ENCODE measurements around the gene ZNRF1.
"Not testable (repeated sequence)": the region's sequence is repeated elsewhere in the genome, so short reads cannot be mapped to it uniquely, and the experiment has no call there.

Gene ZNRF1

DNA sequence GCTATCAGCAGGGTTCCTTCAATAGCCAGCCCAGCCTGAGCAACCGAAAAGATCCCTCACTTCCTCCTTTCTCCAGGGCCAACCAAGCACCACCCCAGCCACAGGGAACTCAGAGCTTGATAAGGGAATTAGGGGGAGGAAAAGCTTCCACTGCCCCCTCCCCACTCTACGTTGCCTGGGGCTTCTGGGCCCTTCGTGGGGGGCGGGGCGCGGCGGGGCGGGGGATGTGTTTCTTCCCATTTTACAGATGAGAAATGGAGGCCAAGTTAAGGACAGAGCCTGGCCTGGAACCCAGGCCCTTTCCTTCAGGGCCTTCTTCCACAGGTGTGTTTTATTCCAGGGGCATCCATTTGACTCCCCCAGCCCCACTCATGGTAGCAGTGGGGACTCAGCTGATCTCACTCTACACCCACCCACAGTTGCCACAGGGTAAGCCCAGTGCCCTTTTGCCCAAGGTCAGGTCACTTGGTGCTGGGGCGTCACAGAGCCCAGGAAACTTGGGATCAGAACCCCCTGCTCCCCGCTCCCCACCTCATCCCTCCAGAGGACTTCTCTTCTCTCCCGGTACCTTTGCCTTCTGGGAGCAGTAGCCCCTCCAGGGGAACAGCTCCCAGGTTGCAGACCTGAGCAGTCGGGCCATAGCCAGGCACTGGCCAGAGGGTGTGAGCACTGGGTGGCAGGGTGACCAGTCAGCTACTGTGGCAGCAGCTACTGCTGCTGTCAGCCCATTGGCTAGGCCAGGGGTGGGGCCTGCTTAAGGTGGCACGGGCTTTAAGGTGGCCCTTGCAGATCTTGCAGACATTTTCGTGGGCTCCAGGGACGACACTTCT, 117.5 kb downstream of the ZNRF1 start, which contains the start of gene LDHD:
LDHD (minus strand) TSS at position 700 of the 830 bp plus-strand sequence; CDS start at position 640, 60 bp downstream.
- H3K4me3 Mint-ChIP-seq: peak within 1 kb of the TSS; percentile 59
- H3K4me1 Mint-ChIP-seq (ENCODE audit: low read depth): peaks cover 14% of the 10 kb centered on the region
- peak within 1 kb of the TSS; percentile 50 for H3K27ac Mint-ChIP-seq
- H3K36me3 Mint-ChIP-seq (ENCODE audit: low read depth): no peaks in the 10 kb centered on the region
- no peak for DNase-seq
- H3K27me3 Mint-ChIP-seq: peaks cover 16% of the 10 kb centered on the region
- peaks cover under 1% of the 10 kb centered on the region for H3K9me3 Mint-ChIP-seq

DNA sequence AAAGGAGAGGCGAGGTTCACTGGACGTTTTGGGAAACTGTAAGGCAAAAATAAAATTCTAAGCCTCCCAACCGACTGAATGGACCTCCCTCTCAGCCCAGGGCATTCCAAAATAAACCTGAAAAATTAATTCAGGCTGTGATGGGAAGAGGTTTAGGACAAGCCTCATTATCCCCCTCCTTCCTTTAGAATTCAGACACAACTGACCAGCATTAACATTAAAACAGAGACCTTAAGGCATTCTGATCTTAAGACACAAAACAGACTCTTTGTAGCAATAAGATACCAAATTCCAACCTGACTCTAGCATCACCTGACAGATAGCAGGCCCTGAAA, 118.1 kb downstream of the ZNRF1 start:
- H3K4me1 Mint-ChIP-seq (ENCODE audit: low read depth): peaks cover 8% of the 10 kb centered on the region
- peaks cover 5% of the 10 kb centered on the region for H3K9me3 Mint-ChIP-seq
- H3K27ac Mint-ChIP-seq: no peak overlapping the region
- H3K4me3 Mint-ChIP-seq: no peak overlapping the region
- DNase-seq: no peak
- H3K27me3 Mint-ChIP-seq: peaks cover 13% of the 10 kb centered on the region
- H3K36me3 Mint-ChIP-seq (ENCODE audit: low read depth): no peaks in the 10 kb centered on the region

DNA sequence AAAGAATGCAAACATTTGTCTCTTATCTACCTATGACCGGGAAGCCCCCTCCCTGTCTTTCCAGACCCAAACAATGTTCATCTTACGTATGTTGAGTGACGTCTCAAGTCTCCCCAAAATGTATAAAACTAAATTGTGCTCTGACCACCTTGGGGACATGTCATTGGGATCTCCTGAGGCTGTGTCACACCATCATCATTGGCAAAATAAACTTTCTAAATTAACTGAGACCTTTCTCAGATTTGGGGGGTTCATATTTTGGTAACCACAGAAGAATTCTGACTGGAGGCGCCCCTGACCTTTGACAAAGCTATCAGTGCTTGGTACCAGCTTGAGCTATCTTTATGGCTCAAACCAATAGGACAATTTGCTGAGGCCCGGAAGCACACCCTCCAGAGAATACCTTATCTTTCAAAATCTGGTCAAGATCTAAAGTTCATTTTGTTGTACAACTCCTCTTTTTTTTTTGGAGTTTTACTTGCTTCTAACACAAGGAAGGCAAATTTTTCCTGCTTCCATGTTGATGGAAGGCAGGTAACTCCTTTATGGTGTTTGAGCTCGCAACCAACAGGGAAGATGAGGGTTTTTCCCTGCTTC, 120.2 kb downstream of the ZNRF1 start:
- no peaks in the 10 kb centered on the region for H3K36me3 Mint-ChIP-seq (ENCODE audit: low read depth)
- no peaks in the 10 kb centered on the region for H3K27me3 Mint-ChIP-seq
- peaks cover 12% of the 10 kb centered on the region for H3K9me3 Mint-ChIP-seq
- DNase-seq: no peak
- H3K27ac Mint-ChIP-seq: no peak overlapping the region
- H3K4me1 Mint-ChIP-seq (ENCODE audit: low read depth): peaks cover 3% of the 10 kb centered on the region
- H3K4me3 Mint-ChIP-seq: no peak overlapping the region

GRCh38 chr16:75120253-75120652, 121.4 kb downstream of the ZNRF1 start:
- no peak overlapping the region for H3K27ac Mint-ChIP-seq

GRCh38 chr16:75121949-75122568, 123.2 kb downstream of the ZNRF1 start:
- Mint-ChIP-seq H3K4me1 (ENCODE audit: low read depth) (no peaks in the 10 kb centered on the region), H3K27ac (no peak overlapping the region), H3K4me3 (no peak overlapping the region), H3K27me3 (no peaks in the 10 kb centered on the region), H3K36me3 (ENCODE audit: low read depth) (no peaks in the 10 kb centered on the region), H3K9me3 (peaks cover 12% of the 10 kb centered on the region)
- no peak for DNase-seq

More at GRCh38 chr16:75120253-75120652, 121.4 kb downstream of the ZNRF1 start:
- Mint-ChIP-seq H3K27me3 (no peaks in the 10 kb centered on the region), H3K9me3 (peaks cover 12% of the 10 kb centered on the region), H3K4me1 (ENCODE audit: low read depth) (peaks cover 3% of the 10 kb centered on the region), H3K36me3 (ENCODE audit: low read depth) (no peaks in the 10 kb centered on the region), H3K4me3 (no peak overlapping the region)
- DNase-seq: no peak

- H3K4me3 Mint-ChIP-seq: no peak overlapping the region
- H3K36me3 Mint-ChIP-seq (ENCODE audit: low read depth): peaks cover 2% of the 10 kb centered on the region
- H3K9me3 Mint-ChIP-seq: peaks cover 14% of the 10 kb centered on the region
- H3K27me3 Mint-ChIP-seq: no peaks in the 10 kb centered on the region
- no peak overlapping the region for H3K27ac Mint-ChIP-seq
- H3K4me1 Mint-ChIP-seq (ENCODE audit: low read depth): no peaks in the 10 kb centered on the region
- no peak for DNase-seq
Observed at GRCh38 chr16:75122609-75123008, 123.8 kb downstream of the ZNRF1 start.

GRCh38 chr16:75127713-75128415, 129.0 kb downstream of the ZNRF1 start:
- no peak overlapping the region for H3K27ac Mint-ChIP-seq
- H3K4me1 Mint-ChIP-seq (ENCODE audit: low read depth): peaks cover 15% of the 10 kb centered on the region
- peaks cover 9% of the 10 kb centered on the region for H3K9me3 Mint-ChIP-seq
- H3K36me3 Mint-ChIP-seq (ENCODE audit: low read depth): peaks cover 5% of the 10 kb centered on the region
- no peak overlapping the region for H3K4me3 Mint-ChIP-seq
- no peak for DNase-seq
- H3K27me3 Mint-ChIP-seq: peaks cover 3% of the 10 kb centered on the region

DNA sequence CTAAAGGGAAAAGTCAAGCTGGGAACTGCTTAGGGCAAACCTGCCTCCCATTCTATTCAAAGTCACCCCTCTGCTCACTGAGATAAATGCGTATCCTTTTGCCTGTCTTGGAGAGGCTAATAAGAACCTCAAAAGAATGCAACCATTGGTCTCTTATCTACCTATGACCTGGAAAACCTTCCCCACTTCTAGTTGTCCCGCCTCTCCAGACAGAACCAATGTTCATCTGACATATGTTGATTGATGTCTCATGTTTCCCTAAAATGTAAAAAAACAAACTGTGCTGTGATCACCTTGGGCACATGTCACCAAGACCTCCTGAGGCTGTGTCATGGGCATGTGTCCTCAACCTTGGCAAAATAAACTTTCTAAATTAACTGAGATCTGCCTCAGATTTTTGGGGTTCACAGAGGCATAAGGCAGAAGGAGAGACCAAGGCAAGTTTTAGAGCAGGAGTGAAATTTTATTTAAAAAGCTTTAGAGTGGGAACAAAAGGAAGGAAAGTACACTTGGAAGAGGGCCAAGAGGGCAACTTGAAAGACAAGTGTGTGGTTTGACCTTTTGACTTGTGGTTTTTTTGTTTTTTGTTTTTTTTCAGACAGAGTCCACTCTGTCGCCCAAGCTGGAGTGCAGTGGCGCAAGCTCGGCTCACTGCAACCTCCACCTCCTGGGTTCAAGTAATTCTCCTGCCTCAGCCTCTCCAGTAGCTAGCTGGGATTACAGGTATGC, 130.8 kb downstream of the ZNRF1 start:
- not testable (repeated sequence) for H3K4me3 Mint-ChIP-seq; H3K36me3 Mint-ChIP-seq (ENCODE audit: low read depth); DNase-seq; H3K9me3 Mint-ChIP-seq; H3K27me3 Mint-ChIP-seq; H3K27ac Mint-ChIP-seq
- H3K4me1 Mint-ChIP-seq (ENCODE audit: low read depth): peaks cover 15% of the 10 kb centered on the region

DNA sequence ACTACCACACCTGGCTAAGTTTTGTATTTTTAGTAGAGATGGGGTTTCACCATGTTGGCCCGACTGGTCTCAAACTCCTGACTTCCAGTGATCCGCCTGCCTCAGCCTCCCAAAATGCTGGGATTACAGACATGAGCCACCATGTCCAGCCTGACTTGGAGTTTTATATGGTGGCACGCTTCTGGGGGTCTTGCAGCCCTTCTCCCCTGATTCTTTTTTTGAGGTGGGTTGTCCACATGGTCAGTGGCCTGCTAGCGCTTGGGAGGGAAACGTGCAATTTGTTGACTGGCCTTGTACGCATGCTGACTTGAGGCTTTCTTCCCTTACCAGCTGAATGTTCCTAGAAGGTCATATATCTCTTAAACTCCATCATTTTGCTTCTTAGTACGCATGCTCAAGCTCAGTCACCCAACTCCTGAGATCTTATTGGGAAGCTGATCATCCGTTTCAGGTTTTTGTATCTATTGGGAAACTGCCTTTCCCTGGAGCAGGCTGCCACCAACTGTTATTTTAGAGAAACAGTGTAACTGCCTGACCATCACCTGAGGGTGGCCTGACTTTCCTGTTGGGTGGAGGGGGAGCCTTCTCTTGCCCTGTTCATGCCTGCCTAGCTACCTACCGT, 131.4 kb downstream of the ZNRF1 start:
- peaks cover 3% of the 10 kb centered on the region for H3K27me3 Mint-ChIP-seq
- DNase-seq: no peak
- peaks cover 5% of the 10 kb centered on the region for H3K36me3 Mint-ChIP-seq (ENCODE audit: low read depth)
- peaks cover 9% of the 10 kb centered on the region for H3K9me3 Mint-ChIP-seq
- H3K4me1 Mint-ChIP-seq (ENCODE audit: low read depth): peaks cover 15% of the 10 kb centered on the region
- H3K4me3 Mint-ChIP-seq: no peak overlapping the region
- H3K27ac Mint-ChIP-seq: no peak overlapping the region

- Mint-ChIP-seq H3K4me1 (ENCODE audit: low read depth) (peaks cover 15% of the 10 kb centered on the region), H3K27me3 (peaks cover 3% of the 10 kb centered on the region), H3K36me3 (ENCODE audit: low read depth) (peaks cover 5% of the 10 kb centered on the region), H3K9me3 (peaks cover 9% of the 10 kb centered on the region), H3K4me3 (no peak overlapping the region), H3K27ac (no peak overlapping the region)
- no peak for DNase-seq
Observed at GRCh38 chr16:75131081-75131480, 132.3 kb downstream of the ZNRF1 start.

DNA sequence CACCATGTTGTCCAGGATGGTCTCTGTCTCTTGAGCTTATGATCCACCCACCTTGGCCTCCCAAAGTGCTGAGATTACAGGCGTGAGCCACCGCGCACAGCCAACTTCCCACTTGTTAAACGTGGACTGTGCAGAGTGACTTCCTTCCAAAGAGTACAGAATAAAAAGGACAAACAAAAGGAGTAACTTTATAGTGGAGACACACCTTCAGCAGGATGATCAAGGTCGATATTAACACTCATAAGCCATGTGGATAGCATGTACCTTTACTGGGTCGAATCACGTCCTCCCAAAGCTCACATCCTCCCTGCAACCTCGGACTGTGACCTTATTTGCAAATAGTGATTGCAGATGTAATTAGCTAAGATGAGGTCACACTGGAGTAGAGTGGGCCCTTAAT, 139.4 kb downstream of the ZNRF1 start:
- DNase-seq: no peak
- H3K36me3 Mint-ChIP-seq (ENCODE audit: low read depth): no peaks in the 10 kb centered on the region
- H3K9me3 Mint-ChIP-seq: no peaks in the 10 kb centered on the region
- no peaks in the 10 kb centered on the region for H3K27me3 Mint-ChIP-seq
- H3K4me3 Mint-ChIP-seq: no peak overlapping the region
- H3K27ac Mint-ChIP-seq: no peak overlapping the region
- H3K4me1 Mint-ChIP-seq (ENCODE audit: low read depth): peaks cover 8% of the 10 kb centered on the region

GRCh38 chr16:75138636-75139035, 139.8 kb downstream of the ZNRF1 start:
- Mint-ChIP-seq H3K36me3 (ENCODE audit: low read depth) (no peaks in the 10 kb centered on the region), H3K4me1 (ENCODE audit: low read depth) (peaks cover 8% of the 10 kb centered on the region), H3K27me3 (no peaks in the 10 kb centered on the region), H3K27ac (no peak overlapping the region), H3K9me3 (no peaks in the 10 kb centered on the region), H3K4me3 (no peak overlapping the region)
- no peak for DNase-seq

DNA sequence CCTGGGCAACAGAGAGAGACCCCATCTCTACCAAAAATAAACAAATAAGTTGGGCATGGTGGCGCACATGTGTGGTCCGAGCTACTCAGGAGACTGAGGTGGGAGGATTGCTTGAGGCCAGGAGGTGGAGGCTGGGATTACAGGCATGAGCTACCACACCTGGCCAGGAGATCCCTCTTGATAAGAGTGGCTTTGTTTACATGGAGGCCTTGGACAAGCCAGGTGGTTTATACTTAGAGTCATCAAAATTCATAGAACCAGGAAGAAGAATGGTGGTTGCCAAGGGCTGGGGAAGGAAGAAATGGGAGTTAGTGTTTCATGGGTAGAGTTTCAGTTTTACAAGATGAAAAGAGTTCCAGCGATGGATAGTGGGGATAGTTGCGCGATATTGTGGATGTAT, 140.7 kb downstream of the ZNRF1 start:
- Mint-ChIP-seq H3K9me3 (no peaks in the 10 kb centered on the region), H3K27ac (no peak overlapping the region), H3K4me1 (ENCODE audit: low read depth) (peaks cover 11% of the 10 kb centered on the region), H3K36me3 (ENCODE audit: low read depth) (no peaks in the 10 kb centered on the region), H3K27me3 (no peaks in the 10 kb centered on the region), H3K4me3 (no peak overlapping the region)
- DNase-seq: no peak

DNA sequence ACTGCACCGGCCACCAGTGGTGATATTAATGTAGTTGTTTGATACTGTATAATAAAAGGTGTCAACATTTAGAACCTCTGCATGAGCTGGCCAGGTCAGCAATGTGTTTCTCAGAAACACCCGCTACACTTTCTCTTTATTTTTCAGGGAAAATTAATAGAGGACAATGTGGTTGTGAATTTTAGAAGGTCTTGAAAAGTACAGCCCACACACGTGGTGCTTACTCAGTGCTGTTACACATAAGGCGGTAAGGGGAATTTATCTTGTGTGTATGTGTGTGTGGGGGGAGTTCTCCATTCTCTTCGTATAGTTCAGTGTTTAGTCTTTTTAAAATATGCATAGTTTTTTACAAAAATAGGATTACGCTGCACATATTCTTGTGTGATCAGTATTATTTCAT, 145.1 kb downstream of the ZNRF1 start:
- H3K27me3 Mint-ChIP-seq: no peaks in the 10 kb centered on the region
- peaks cover 1% of the 10 kb centered on the region for H3K36me3 Mint-ChIP-seq (ENCODE audit: low read depth)
- no peak for DNase-seq
- peaks cover 9% of the 10 kb centered on the region for H3K4me1 Mint-ChIP-seq (ENCODE audit: low read depth)
- H3K4me3 Mint-ChIP-seq: no peak overlapping the region
- no peaks in the 10 kb centered on the region for H3K9me3 Mint-ChIP-seq
- H3K27ac Mint-ChIP-seq: no peak overlapping the region
